ENCODE measurements around the gene ZBTB7C.

Gene ZBTB7C

DNA sequence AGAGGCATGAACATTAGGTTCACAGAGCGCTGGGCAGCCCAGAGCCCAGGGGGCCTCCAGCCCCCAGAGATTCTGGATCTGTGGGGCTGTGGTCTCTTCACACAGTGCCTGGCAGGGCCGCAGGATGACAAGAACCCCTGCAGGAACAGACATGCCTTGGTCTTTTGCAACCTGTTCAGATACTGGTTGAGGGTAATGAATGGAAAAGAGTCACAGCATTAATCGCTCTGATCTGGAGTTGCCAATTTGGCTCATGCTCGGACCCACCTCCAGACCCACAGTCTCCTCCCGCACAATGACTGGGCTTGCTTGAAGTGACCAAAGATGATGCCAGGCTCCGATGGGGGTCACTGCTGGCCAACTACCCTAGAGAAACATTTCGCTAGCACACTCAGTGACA is 249.4 kb downstream of the ZBTB7C start:
- DNase-seq: no peak

DNA sequence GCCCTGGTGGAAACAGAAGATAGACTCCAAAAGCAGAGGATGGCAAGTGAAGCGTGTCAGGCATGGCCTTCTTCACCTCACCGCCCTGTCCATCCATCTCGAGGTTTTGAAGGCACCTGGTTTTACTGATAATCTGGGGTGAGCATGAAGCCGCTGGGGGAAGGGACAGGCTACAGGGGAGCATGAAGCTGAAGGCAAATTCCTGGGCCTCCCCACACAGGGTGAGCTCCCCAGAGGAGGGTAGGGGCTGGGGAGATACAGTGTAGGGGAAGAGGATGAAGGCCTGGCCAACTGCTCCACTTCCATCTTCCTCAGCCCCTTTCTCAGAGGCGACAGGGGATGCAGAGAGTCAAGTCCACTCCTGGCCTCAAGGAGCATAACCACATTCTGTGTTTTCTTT is 250.5 kb downstream of the ZBTB7C start:
- DNase-seq: no peak

DNA sequence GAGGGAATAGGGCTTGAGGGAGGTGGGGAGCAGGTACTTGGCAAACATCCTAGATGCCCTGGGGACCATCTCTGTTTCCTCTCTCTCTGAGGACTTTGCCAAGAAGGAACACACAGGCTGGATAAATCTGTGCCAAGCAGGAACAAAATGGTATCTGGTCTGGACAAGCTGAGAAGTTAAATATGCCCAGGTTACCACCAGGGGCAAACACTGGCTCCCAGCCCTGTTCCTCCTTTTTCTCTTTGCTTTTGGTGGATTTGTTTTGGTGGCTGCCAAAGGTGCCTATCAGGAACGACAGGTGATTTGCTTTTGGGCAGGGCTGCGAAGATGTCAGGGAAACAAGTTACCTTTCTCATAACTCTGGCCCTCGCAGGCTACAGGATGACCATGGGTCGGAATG is 251.2 kb downstream of the ZBTB7C start:
- DNase-seq: no peak

DNA sequence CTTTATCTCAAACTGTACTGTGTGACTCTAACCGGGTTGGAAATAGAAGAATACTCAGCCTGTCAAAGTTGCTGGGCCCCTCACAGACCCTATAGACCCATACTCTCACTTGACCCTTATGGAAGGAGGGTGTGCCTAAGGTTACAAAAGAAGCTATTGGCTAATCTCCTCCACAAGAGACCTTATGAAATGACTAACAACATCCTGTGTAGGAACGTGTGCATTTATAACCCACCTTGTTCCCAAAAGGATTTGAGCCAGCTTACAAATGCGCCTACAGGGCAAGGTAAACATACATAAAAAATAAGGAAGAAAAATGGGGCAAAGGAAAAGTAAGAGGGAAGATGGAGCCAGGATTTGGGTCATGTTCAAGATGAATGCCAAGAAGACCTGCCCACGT is 253.3 kb downstream of the ZBTB7C start:
- no peak for DNase-seq

DNA sequence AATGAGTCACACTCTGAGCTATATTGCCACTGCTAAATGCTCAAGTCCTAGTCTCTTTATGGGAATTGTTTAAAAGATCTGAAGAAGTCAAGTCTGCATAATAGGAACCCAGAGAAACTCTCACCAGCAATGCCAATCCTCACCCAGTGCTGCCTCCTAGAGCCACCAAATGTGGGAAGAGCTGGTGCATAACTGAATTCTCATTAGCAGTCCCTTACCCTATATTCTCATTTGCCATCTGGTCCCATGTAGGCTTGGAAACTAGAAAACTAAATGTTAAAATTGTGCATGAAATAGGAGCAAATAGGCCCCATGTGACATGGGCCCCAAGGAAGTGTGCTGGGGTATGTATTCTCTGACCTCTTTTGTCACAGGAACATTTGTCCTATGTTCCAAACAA is 254.4 kb downstream of the ZBTB7C start:
- DNase-seq: no peak

DNA sequence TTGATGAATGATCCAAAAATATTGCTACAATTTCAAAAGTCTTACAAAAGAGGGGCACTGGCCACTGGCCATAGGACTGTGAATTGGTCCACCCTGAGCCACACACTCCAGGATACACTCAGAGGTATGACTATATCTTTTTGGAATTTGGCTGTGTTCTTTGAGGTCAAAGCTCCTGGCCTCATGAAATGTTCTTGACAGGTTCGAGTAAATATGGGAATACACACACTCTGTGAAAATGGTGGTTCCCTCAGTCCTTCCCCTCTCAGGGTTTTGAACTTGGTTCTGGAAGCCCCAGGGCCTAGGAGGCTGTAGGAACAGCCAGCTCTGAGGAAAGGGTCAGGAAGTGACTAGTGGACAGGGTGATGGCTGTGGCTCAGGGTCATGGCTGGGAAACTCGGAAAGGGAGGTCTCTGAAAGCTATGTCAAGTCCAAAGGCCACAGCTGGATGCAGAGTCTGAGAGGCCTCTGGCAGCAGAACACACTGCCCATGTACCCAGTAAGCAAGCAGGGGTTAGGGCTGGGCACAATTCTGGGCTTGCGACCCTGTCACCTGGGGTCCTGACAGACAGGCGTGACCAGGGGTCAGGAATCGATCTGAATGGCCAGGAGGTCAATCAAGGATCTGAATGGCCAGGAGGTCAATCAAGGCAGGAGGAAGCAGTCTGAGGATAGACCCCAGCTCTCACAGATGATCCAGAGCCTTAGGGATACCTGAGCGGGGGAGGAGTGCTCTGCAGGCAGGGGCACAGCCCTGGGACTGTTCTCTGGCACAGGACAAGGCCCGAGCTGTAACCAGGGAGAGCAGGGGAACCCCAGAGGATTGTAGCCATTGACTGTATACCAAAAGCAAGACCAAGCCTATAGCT is 255.3 kb downstream of the ZBTB7C start:
- DNase-seq: no peak

DNA sequence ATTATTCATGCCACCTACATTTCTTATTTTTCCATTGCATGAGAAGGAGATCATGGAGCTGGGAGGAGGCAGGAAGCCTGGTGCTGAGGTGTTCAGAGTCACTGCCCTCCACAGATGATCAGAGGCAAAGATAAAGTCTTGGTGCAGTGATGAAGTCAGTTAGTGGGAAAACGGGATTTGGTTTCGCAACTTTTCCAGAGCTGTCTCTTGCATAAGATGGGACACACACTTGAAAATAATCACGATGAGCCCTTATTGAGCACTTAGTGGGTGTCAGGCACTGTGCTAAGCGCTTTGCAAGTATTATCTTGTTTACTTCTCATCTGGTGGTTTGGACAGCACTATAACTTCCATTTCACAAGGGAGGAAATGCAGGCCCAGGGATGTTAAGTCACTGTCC is 256.6 kb downstream of the ZBTB7C start:
- no peak for DNase-seq

DNA sequence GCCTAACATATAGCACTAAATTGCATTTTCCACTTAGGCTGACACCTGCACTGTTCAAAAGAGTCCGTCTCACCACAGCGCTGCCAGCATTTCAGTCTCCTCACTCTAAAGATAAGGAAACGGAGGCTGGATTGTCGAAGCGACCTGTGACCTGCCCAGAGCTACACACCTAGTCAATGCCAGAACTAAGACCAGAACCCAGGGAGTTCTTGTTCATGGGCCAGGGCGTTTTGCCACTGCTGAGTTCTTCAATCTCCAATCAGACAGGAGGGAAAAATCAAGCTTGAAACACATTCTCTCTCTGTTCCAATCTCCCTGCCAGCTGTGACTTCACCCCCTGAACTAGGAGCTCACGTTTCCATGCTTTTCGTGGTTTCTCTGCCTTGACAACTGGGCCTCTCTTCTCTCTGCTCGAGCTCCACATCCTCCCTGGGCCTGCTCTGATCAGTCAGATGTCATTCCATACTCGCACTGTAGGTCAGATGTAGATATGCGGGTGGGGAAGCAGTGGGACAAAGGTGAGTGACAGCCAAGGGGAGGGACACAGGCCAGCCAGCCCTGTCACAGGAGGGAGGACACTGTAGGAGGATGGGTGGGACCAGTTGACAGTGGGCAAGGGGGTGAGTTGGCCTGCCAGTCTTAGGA is 257.6 kb downstream of the ZBTB7C start:
- no peak for DNase-seq

DNA sequence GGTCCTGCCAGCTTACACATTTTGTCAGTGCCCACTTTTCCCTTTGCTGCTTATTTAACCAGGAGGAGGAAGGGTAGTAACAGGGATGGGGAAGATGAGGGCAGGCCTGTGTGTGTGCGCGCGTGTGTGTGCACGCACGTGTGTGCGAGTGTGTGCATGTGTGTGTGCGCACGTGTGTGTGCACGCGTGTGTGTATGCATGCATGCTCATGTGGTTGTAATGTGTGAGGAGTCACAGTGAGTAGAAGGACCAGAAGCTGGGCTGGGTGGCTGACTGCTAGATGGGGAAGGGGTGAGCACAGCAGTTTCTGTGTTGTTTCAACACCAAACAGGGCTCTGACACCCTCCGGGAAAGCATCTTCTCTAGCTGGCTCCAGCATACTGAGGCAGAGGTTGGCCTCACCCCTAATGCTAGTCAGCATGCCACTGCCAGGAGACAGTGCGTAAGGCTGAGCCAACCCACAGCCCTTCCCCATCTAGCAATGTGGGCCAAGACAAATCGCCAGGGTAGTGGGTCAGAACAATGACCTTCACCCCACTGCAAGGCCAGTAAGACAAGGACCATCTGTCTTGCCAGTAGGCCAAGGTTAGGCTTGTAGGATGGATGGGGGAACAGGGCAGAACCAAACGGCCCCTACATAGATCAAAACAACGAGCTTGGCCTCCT is 260.0 kb downstream of the ZBTB7C start:
- DNase-seq: no peak

DNA sequence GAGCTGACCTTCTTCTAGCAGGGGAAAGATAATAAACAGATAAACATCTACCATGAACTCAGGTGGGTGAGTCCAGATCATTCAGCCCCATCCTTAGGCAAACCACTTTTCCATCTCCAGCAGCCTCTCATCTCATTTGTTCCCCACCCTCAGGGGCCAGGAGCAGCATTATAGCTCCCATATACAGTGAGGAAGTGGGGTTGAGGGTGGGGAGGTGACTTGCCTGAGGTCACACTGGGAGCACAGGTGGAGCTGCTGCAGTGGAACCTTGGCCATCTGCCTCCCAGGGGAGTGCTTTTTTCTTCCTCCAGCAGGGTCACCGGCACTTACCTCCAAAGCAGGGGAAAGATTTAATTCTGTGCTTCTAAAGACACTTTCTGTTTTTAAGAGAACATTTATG is 266.2 kb downstream of the ZBTB7C start:
- no peak for DNase-seq

DNA sequence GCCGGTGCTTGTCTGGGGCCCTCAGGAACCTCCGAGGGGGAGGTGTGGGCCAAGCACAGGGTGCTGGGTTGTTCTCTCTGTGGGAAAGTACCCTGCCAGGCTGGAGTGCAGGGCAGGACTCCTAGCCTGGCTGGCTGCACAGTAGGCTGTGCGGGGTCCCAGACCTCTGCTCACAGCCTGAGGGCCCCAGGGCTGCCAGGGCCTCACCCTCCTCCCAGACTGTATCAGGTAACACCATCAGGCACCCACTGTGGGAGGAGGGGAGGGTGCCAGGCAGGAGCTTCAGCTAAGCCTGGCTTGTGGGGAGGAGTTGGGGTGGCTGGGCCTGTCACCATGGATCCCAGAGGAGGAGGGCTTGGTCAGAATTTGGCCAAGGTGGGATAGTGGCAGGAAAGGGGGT is 266.8 kb downstream of the ZBTB7C start:
- DNase-seq: no peak

DNA sequence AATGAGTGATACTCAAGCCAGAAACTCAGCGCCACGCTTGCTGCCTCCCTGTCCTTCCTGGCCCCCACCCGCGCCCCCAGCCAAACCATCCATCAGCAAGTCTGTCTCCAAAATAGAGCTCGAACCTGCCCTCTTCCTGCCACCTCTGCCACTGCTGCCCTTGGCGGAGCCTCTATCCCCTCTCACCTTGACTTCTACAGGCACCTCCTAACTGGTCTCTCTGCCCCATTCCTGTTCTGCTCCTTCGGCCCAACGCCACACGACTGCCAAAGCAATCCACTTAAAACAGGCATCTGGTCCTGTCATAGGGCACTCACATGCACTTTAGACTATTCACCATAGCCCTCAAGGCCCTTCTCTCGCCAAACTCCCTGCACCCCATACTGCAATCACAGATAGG is 268.5 kb downstream of the ZBTB7C start:
- DNase-seq: no peak

DNA sequence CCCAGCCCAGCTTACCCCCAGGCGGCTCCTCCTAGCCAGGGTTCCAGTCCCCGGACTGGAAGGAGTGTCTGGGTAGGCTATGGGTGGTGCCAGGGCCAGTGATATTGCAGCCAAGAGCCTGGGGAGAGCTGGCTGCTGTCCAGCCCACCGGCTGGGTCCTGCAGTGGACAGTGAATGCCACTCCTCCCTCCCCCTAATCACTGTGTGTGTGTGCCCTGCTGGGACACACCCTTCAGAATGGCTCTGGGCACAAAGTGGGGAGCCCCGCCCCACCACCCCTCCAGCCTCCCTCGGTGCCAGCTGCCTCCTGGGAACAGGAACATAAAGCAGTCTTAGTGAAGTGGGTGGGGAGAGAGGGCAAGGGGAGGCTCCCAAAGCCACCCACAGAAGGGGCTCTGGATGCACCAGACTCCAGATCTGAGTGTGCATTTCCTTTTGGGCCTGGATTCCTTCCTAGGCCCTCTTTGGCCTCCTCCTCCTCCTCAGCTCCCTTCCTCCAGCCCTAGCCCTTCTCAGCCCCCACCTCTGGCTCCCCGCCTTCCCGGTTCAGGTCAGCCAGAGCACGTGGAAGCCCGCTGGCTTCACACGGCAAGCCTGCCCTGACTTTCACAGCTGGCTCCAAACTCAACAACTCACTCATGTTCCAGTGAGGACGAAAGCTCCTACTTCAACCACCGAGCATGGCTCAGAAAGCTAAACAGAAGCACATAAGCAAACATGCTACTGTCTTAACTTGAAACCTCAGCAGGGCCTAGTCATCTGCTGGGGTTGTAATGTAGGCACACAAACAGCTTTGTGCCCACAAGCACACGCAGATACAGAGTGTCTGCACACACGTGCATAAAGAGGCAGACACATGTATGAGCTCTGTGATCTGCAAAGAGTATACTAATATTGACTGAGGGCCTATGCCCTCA is 269.5 kb downstream of the ZBTB7C start:
- DNase-seq: no peak

DNA sequence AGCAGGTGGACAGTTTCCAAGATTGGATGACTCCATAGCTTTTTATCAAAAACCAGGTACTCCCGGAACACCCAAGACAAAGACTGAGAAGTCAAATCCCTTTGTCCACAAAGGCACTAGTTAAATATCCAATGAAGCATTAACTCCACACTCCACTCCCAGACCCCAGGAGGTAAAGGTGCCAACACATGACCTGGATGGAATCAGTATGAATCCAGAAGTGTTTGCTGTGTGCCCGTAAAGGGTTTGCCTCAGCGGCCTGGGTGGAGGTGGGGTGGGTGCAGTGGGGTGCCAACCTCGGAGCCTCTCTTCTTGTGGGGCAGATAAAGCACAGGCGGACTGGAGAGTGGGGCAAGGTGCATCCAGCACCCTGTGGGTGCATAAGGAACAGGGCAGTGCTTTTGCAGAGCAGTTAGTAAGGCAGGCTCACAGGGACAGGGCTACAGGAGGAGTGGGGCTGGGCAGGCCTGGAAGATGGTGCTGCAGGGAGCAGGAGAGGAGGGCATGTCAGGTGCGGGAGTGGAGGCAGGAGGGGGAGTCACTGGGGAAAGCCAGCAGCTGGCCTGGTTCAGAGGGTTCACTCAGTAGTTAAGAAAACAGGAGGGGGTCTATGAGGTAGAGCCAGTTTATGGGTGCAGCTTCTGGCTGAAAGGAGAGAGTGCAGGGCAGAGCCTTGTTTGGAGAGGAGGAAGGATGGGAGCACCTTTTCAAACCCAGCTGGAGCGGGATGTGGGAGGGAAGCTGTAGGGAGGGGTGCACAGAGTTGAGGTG is 270.3 kb downstream of the ZBTB7C start:
- no peak for DNase-seq

DNA sequence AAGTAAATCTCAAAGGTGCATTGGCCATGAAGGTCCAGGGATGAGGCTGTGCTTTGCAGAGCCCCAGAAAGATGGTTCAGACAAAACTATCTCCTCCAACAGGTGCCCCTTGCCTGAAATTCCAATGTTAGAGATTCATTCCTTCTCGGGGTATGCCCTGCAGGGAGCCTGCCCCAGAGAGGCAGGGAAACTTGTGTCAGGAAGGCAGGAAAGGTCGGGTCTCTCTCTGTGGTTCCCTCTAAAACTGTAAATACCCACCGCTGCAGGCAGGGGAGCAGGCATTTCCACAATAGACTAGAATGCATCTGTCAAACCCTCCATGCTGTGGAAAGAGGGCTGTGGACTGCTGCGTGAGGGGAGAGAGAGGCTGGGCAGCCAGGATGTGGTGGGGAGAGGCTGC is 271.0 kb downstream of the ZBTB7C start:
- DNase-seq: no peak

DNA sequence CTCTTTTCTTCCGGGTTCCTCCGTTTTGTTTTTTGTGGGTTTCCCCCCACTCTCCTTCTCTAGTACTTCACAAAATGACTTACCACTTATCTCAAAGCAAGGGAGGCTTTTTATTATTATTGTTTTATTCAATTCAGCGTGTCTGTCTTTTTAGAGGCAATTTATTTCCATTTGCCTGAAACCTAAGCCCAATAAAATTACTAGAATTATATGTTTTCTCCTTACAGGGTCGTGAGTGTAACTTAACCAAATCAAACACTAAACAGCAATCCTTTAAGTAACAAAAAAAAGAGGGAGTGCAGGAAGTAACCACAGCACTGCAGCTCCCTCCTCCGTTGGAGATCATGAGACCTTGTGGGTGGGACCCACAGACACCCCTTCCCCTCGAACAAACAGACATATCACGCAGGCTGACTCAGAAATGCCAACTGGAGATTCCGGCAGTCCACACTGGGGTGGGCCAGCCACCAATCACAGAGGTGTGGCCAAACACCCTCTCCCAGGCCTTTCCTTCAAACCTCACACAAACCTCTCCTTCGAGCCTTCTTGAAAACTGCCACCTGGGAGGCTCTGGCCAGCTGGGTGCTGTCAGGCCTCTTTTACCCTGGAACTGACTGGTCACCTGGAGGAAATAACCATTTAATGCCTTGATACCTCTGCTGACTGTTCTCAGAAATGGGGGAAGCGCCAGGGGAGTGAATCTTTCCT is 271.7 kb downstream of the ZBTB7C start:
- DNase-seq: no peak

DNA sequence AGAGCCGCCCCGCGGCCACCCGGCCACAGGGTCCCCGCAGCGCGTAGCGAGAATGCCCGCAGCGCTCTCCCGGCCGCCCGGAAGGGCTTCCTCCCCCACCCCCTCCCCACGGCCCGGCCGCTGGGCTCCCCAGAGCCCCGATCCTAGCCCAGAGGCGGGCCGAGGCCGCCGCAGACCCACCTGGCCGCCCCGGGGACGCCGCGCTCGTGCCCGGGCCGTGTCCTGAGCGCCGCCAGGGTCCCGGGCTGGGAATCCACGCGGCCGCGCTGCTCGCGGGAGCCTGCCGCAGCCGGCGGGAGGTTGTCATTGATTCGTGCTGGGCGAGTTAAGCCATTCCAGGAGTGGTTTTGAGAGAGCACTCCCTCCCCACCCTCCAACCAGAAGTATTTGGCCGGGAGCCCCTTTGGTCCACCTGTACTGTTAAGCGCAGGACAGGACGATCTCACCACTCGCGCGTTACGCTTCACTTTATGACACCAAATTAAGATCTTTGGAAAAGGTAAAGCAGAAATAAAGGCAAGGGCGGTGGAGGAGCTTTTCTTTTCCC is 272.3 kb downstream of the ZBTB7C start:
- DNase-seq: no peak

DNA sequence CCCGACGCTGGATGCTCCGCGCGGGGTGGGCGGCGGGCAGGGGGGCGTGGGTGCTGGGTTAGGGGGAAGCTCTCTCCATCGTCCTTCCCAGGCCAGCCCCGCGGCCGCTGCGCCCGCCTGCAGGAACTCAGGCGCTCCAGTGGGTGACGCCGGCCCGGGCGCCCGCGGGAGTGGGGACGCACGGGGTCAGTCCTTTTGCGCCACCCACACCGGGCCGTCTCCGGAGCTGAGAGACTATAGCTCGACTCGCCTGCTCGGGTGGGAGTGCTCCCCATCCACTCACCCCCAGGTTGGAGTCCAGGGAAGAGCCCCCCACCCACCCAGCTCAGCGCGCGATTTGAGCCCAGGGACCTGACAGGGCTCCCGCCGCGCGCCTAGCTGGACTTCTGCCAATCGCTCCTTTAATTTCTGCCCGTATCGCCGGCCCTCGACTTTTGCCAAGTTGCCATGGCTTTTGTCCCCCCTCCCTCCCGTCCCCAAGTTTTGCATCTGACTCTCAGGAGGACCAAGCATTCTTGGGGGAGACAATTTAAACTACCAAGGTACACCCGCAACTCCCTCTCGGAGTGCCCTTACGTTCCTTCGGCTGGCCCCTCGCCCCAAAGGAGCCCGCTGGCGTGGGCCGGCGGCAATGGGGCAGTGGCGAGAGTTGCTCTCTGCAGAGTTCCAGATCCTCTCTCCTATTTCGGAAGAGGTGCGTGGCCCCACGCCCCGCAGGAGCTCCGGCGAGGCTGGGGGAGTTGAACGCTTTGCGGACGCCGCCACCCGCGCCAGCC is 272.9 kb downstream of the ZBTB7C start:
- no peak for DNase-seq

DNA sequence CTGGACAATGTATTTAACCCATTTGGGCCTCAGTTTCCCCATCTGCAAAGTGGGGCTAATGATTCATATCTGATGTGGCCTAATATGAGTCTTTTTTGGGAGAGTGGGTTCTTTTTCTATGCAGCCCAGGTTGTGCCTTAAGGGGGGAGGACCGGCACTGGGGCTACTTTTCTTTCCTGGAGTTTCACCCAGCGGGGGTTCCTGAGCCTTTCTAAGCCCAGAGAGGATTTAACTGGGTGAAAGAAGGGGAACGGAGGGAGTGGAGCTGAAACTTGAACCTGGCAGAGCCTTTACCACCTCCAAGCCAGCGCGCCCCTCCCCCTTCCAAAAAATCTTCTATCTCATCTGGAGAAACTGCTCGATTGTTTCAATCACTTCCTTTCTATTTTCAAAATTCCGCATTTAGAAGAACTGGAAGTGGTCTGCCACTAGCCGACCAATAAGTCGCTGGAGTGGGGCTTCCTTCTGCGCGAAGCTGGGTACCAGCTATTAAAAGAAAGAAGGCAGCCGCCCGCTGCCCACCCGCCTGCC is 273.7 kb downstream of the ZBTB7C start:
- no peak for DNase-seq

DNA sequence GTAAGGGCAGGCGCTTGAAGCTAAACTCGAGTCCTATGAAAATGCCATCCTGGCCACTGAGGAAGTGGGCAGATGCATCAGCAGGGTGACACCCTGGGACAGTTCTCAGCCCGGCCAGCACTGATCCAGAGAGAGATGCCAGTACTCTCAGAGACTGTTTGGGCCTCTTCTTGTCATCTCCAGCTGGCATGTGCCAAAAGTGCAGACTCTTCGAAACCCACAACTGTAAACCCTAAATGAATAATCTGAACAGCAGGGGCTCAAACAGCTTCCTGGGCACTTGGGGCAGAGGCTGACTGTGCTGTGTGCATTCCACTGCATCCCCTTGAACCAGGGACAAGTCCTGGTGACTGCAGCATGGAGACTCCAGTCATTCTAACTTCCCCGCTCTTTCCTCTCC is 274.6 kb downstream of the ZBTB7C start:
- no peak for DNase-seq

All from stimulated activated naive CD4-positive, alpha-beta T cell (primary cell).